ENCODE data around the gene ANKIB1.

GRCh38 chr7:92205987-92206386 lies 39.8 kb upstream of the ANKIB1 start:
- TF ChIP-seq, protein P1, sequence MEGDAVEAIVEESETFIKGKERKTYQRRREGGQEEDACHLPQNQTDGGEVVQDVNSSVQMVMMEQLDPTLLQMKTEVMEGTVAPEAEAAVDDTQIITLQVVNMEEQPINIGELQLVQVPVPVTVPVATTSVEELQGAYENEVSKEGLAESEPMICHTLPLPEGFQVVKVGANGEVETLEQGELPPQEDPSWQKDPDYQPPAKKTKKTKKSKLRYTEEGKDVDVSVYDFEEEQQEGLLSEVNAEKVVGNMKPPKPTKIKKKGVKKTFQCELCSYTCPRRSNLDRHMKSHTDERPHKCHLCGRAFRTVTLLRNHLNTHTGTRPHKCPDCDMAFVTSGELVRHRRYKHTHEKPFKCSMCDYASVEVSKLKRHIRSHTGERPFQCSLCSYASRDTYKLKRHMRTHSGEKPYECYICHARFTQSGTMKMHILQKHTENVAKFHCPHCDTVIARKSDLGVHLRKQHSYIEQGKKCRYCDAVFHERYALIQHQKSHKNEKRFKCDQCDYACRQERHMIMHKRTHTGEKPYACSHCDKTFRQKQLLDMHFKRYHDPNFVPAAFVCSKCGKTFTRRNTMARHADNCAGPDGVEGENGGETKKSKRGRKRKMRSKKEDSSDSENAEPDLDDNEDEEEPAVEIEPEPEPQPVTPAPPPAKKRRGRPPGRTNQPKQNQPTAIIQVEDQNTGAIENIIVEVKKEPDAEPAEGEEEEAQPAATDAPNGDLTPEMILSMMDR (conservative IDR thresholded peaks at IDR 0.05; ENCODE audit: low read depth, low read length) = no peak
- TF ChIP-seq EZH2 (IDR thresholded peaks at IDR 0.05; ENCODE audit: borderline replicate concordance, low read depth, low read length, poor library complexity, severe bottlenecking) = no peak

All from A673 (cell line).